HG03025 (cell line): Measurements from ENCODE around the gene GULP1.
"Not testable (repeated sequence)": the region's sequence is repeated elsewhere in the genome, so short reads cannot be mapped to it uniquely, and the experiment has no call there.

Experiments
- ATAC-seq: cut with Tn5 transposase; IDR thresholded peaks from one replicate; pipeline ENCODE4 v1.9.1; 2021; ENCODE audit warnings: mild to moderate bottlenecking, moderate library complexity; ENCODE audit not compliant: unreplicated experiment, low FRiP score

GULP1 gene

DNA sequence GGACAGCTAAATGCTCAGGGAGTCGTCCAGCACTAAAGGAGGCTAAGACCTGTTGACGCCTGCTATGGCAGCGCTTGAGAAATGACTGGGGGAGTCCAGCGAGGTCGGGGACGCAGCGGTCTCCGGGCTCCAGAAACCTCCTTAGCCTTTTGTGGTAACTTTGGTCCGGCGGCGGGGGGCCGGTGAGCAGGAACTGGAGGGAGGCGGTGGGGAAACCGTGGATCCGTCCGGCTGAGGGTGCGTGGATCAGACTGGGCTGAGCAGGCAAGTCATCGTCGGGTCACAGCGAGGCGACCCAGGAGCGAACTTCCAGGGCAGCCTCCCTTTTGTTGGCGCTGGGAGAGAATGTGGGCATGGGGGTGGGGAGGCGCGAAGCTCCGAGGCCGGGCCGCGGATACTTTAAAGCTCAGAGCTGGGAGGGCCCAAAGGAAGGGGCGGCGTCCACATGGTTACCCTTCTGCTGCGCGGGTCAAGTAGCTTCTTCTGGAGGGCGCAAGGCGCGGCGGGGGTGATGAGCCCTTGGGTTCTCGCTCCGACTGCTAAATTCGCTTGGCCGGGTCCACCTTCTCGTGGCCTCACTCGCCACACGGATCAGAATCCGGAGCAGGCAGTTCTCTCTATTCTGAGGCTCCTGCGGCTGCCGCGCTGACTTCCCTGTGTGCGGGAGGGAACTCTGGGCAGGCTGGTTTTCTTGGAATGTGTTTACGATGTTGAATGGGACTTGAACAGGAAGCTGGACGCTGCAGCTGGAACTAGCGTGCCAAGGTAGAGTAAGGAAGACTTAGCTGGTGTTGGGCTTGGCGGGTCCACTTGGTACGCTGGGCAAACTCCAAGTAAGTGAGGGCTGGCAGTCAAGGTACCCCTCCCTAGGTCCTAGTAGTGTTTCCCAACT is 920 bp downstream of the GULP1 start:
- no peak for ATAC-seq

- ATAC-seq, result no peak
Measured at GRCh38 chr2:188293601-188294351, 2.1 kb downstream of the GULP1 start.

DNA sequence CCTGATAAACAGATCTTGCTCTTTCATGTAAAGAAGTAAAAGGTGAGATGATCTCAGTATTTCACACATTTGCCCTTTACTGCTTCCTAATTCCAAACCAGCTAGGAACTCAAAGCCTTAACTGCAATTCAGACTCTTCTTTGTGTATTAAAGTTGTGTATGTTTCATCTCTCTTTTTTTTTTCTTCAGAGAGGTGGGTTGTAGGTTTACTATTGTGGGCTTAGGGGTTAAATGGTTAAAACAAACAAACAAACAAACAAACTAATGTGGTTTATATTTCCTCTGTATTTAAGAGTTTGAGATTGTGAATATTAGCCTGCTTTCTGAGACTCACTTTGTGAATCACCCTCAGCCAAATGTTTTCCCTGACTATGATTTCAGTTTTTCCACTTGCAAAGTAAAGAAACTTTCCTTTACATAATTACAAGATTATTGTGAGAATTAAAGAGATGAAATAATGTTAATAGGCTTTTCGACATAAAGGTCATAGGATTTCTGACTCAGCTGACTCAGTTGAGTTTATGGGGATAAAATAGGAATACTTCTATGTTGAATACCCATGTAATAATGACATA is 2.8 kb downstream of the GULP1 start:
- ATAC-seq, result no peak

GRCh38 chr2:188295067-188295685 is 3.5 kb downstream of the GULP1 start:
- no peak for ATAC-seq

DNA sequence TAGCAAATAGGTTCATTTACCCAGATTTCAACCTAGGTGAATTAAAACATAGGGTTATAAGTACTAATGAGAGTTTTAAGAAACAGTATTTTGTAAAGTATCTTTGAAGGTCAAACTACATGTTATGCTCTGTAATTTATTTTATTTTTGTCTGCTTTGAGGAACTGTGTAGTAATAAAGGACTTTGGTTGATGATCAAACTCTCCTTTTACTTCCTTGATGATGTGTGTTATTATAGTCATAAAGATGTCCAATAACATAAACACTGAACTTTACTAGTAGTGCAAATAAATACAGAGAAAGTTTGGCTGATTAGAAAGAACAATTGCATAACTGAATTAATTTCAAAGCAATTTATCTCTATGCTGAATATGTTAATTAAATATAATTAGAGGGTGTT is 6.3 kb downstream of the GULP1 start:
- no peak for ATAC-seq

DNA sequence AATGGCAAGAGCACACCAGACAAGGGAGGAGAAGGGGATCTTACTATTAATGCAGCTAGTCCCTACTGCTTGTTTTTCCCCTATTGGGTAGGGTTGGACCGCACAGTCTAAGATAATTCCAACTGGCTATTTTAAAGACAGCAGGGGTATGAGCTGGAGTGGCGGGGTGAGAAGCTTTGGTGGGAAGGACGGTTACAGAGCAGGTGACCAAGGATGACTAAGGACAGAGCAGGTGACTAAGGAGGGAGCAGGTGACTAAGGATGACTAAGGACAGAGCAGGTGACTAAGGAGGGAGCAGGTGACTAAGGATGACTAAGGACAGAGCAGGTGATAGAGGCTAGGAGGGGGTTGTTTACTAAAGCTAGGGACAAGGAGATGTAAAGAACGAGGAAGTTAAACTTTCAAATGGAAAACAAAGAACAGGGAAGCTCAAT is 7.3 kb downstream of the GULP1 start:
- ATAC-seq, result not testable (repeated sequence)

- no peak for ATAC-seq
Measured at GRCh38 chr2:188303363-188304031, 11.8 kb downstream of the GULP1 start.

DNA sequence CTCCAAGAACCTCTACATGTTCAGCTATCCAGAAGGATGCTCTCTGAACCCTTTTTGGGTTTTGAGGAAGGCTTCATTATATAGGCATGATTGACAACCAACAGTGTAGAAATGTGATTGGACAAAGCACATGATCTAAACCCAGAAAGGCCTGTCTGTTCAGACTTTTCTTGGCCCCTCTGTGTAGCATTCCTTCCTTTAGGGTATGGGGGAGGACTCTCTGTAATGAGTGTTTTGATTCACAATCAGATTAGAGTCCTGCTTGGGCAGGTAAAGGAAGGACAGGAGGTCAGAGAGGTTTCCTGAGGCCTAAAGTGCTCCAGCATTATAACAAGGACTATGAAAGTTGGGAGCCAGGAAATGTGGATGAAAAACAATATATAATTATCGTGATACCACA is 13.6 kb downstream of the GULP1 start:
- ATAC-seq, result no peak

DNA sequence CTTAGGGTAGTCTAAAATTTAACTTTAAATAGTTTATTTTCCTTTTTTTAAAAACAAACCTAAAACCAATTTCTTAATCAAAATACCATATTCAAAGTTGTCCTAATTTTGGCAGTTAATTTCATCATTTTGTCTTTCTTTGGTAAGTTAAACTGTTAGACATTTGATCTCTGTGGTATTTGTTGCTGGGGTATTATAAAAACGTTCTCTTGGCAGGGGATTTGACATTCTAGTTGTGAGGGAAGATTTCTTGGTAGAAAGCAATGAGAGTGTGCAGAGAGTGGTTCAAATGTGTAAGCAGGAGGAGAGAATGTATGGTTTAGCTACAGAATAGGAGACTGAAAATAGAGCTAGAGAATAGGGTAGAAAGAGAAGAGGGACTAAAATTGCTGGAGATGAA is 14.6 kb downstream of the GULP1 start:
- no peak for ATAC-seq

- ATAC-seq, result no peak
Measured at GRCh38 chr2:188307850-188308283, 16.2 kb downstream of the GULP1 start.

GRCh38 chr2:188308483-188308882 is 16.8 kb downstream of the GULP1 start:
- no peak for ATAC-seq

- no peak for ATAC-seq
Measured at GRCh38 chr2:188309364-188309763, 17.7 kb downstream of the GULP1 start.

DNA sequence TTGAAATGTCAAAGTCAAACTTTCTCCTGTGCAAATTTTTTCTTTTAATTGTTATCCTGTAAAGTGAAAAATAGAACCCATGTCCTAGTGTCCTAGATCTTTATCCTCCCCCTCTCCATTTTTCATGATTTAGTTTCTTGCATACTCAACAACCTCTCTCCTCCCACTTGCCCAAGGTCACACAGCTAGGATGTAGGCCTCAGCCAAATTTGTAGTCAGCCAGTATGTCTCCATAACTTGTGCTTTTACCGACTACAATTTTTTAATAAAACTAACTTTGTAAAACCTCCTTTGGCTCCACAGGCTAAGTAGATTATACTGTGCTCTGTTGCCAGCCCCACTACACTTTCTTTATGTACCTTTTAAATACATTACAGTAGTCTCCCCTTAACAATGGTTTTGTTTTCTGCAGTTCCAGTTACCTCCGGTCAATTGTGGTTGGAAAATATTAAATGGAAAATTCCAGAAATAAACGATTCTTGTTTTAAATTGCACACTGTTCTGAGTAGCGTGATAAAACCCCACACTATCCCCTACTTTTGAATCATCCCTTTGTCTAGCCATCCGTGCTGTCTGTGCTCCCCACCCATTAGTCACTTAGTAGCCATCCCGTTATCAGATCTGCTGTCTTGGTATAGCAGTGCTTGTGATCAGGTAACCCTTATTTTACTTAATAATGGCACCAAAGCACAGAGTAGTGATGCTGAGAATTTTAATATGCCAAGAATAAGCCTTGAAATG is 22.8 kb downstream of the GULP1 start:
- no peak for ATAC-seq

GRCh38 chr2:188315750-188316149 is 24.1 kb downstream of the GULP1 start:
- ATAC-seq, result no peak

DNA sequence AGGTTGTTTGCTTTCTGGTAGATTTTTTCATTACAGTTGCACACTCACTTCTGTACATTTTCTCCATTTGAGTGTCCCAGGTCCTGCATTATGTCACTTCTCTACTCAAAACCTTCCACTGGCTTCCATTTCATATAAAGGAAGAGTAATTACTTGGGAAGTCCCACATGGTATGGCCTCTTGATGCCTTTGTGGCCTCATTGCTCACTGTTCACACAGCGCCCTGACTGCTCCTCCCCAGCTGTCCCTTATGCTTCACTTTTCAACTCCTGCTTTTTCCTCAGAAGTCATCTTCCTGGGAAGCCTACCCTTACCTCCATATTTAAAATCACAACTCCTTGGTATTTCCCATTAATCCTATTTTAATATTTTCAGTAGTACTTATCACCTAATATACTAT is 24.7 kb downstream of the GULP1 start:
- no peak for ATAC-seq

DNA sequence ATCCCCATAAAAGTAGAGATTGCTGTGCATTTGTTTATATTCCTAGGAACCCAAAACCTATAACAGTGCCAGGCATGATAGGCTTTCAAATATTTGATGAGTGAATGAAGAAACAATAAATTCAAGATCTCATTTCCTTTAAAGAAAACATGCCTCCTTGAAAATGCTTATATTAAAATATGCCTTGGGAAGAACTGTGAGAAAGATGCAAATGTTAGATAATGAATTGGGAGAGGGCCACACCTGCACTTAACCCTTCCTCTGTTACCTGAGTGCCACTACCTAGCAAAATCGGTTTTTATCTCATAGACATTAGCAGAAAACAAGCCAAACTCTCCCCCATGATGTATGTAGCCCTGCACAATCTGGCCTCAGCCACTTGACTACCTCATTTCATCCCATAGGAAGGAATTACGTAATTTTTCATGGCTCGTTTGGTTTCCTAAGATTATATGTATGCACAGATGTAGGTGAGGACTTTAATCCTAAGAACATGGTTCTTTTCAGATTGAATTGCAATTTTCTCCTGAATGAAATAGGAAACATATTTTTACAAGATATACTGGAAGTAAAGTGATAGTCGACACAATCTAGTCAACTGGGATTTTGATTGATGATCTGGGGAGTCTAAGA is 25.2 kb downstream of the GULP1 start:
- no peak for ATAC-seq

GRCh38 chr2:188318161-188318749 is 26.6 kb downstream of the GULP1 start:
- no peak for ATAC-seq

GRCh38 chr2:188319838-188320237 is 28.2 kb downstream of the GULP1 start:
- no peak for ATAC-seq

- no peak for ATAC-seq
Measured at GRCh38 chr2:188320861-188321260, 29.2 kb downstream of the GULP1 start.
